Calu3 (cell line): Measurements from ENCODE around the gene PDZD7. TPM values are rescaled to one million over a fixed set of nuclear protein-coding genes. Genes with fewer than 3 reads are reported as not detected.

Experiments
- BruUV-seq: library from RNA; stranded (reverse); fragments of 400-500 nt; replicated peaks from 2 replicates; lab custom pipeline; 2021; lab: Mats Ljungman, UMichigan
- CTCF ChIA-PET: fragments of 300-600 bp; sonication (Branson Sonifier 250); formaldehyde crosslinking; loops from one replicate; lab custom pipeline; 2022; ENCODE audit warnings: antibody characterized with exemption; lab: Charles Lee
- DNase-seq: peaks from one replicate; pipeline ENCODE4 v3.0.0; 2022
- H3K27ac Mint-ChIP-seq: one replicate; pipeline ENCODE4 v1.8.0; 2022; ENCODE audit warnings: mixed read lengths; ENCODE audit not compliant: unreplicated experiment
- H3K27me3 Mint-ChIP-seq: one replicate; pipeline ENCODE4 v1.8.0; 2022; ENCODE audit warnings: mixed read lengths; ENCODE audit not compliant: unreplicated experiment
- H3K36me3 Mint-ChIP-seq: one replicate; pipeline ENCODE4 v1.8.0; 2022; ENCODE audit warnings: mild to moderate bottlenecking, moderate library complexity, mixed read lengths; ENCODE audit not compliant: insufficient read depth, unreplicated experiment
- H3K4me1 Mint-ChIP-seq: one replicate; pipeline ENCODE4 v1.8.0; 2022; ENCODE audit warnings: mild to moderate bottlenecking, low read depth, mixed read lengths; ENCODE audit not compliant: unreplicated experiment
- H3K4me3 Mint-ChIP-seq: one replicate; pipeline ENCODE4 v1.8.0; 2022; ENCODE audit warnings: mild to moderate bottlenecking, low read depth, moderate library complexity, mixed read lengths; ENCODE audit not compliant: unreplicated experiment
- H3K9me3 Mint-ChIP-seq: one replicate; pipeline ENCODE4 v1.8.0; 2022; ENCODE audit warnings: low read depth, mixed read lengths; ENCODE audit not compliant: unreplicated experiment
- CTCF ChIP-seq: fragments of 200-600 bp; IDR thresholded peaks from one replicate; pipeline ENCODE4 v1.8.0; 2022; ENCODE audit warnings: antibody characterized with exemption; ENCODE audit not compliant: unreplicated experiment
- intact Hi-C: fragments of 100-400 bp; cut with micrococcal nuclease; formaldehyde crosslinking; loops from one replicate; pipeline ENCODE4 v1.10.0; 2022; ENCODE audit not compliant: unreplicated experiment
- microRNA-seq: library from miRNA; unstranded; fragments of <30 nt; microRNA quantifications from one replicate; pipeline ENCODE4 v1.2.0, GENCODE V29; 2022
- total RNA-seq: library from RNA; stranded (reverse); gene quantifications from 2 replicates; pipeline ENCODE4 v1.2.3, GENCODE V29; 2022

Gene PDZD7
- total RNA-seq, 1 experiment from 2014 or later: 1.3 TPM

DNA sequence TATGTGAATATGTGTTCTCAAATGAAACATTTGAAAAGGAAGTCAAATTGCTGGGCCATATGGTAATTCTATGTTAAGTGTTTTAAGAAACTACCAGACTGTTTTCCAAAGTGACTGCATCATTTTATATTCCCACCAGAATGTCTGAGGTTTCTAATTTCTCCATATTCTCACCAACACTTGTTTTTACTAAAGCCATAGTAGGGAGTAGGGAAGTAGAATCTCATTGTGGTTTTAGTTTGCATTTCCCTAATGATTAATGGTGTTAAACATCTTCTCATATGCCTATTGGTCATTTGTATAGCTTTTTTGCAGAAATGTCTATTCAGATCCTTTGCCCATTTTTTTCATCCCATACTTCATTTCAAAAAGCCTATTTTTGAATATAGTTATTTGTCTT lies 70.7 kb downstream of the PDZD7 start:
- TF ChIP-seq CTCF: no peak
- no peak for DNase-seq
- Mint-ChIP-seq H3K4me1 (no peaks in the 10 kb centered on the region), H3K27me3 (no peaks in the 10 kb centered on the region), H3K36me3 (peaks cover 7% of the 10 kb centered on the region), H3K4me3 (no peak overlapping the region), H3K9me3 (no peaks in the 10 kb centered on the region), H3K27ac (no peak overlapping the region)
- no TSS peak for BruUV-seq
- CTCF ChIA-PET: no interaction called here
- intact Hi-C loops: no loop called here

Small RNAs within 50 kb of the gene (microRNA-seq; reads per million reads assigned to microRNA genes)
- gene MIR608: not detected

Other genes with a start within 250 kb of the PDZD7 start
- gene SLF2, start 118.2 kb downstream of the PDZD7 start, total RNA-seq: 17.6 and 18.3 TPM in 2 replicates
- 15.9 and 20.6 TPM in 2 replicates for gene SEMA4G, start 61.6 kb downstream of the PDZD7 start, total RNA-seq
- gene MRPL43, start 43.6 kb downstream of the PDZD7 start, total RNA-seq: 42.7 and 44.7 TPM in 2 replicates
- 13.8 and 14.7 TPM in 2 replicates for gene TWNK, start 43.6 kb downstream of the PDZD7 start, total RNA-seq
- 23.7 TPM in 2 replicates for gene LZTS2, start 31.3 kb downstream of the PDZD7 start, total RNA-seq
- 27.5 and 37.7 TPM in 2 replicates for gene SFXN3, start 105 bp upstream of the PDZD7 start, total RNA-seq
- 1.7 and 1.8 TPM in 2 replicates for gene KAZALD1, start 30.9 kb upstream of the PDZD7 start, total RNA-seq
- gene TLX1, start 100.2 kb upstream of the PDZD7 start, total RNA-seq: not detected in 2 replicates
- gene LBX1, start 198.3 kb upstream of the PDZD7 start, total RNA-seq: not detected in 2 replicates